Muscle layer of colon (tissue), 2 donors: Measurements from ENCODE around the gene DTNB.

Experiments used
- H3K27ac ChIP-seq: one replicate; pipeline ENCODE4 v1.7.0; 2013; ENCODE audit warnings: low read depth, mild to moderate bottlenecking, low read length, moderate library complexity
- H3K27me3 ChIP-seq, 2 donors: one replicate each; pipeline ENCODE4 v1.7.0; 2013; ENCODE audit warnings: low read length in 2 of 2, mild to moderate bottlenecking in 2 of 2; ENCODE audit not compliant: insufficient read depth in 2 of 2, control insufficient read depth in 1 of 2
- H3K36me3 ChIP-seq: one replicate; pipeline ENCODE4 v1.7.0; 2013; ENCODE audit warnings: mild to moderate bottlenecking, low read length; ENCODE audit not compliant: insufficient read depth
- H3K4me1 ChIP-seq: one replicate; pipeline ENCODE4 v1.7.0; 2013; ENCODE audit warnings: mild to moderate bottlenecking, low read length; ENCODE audit not compliant: insufficient read depth
- H3K4me3 ChIP-seq, 2 donors: one replicate each; pipeline ENCODE4 v1.7.0; 2013; ENCODE audit warnings: low read length in 2 of 2, low read depth in 1 of 2, mild to moderate bottlenecking in 1 of 2, moderate library complexity in 1 of 2
- H3K9ac ChIP-seq: one replicate; pipeline ENCODE4 v1.7.0; 2013; ENCODE audit warnings: low read length
- H3K9me3 ChIP-seq: one replicate; pipeline ENCODE4 v1.7.0; 2013; ENCODE audit warnings: mild to moderate bottlenecking, low read length
- donor health status: abdominal sarcoma.
- donor health status: Adenocarcinoma of cecum.

DTNB gene

DNA sequence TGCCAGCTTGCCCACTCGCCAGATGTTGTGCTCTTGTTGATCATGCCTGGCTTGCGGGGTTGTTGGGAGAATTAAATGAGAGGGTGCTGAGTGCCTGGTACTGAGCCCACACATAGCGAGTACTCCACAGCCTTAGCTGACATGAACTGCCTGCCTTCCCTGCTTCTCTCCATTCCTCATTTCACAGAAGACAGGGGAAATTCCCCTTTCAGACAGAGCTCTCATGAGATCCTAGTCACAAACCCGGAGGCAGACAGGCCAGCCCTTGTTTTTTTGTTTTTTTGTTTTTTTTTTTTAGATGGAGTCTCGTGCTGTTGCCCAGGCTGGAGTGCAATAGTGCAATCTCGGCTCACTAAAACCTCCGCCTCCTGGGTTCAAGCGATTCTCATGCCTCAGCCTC lies 314.5 kb downstream of the DTNB start:
- Histone ChIP-seq H3K36me3 (no peaks in the 10 kb centered on the region), H3K27ac (no peak overlapping the region), H3K27me3 (no peaks in the 10 kb centered on the region), H3K9ac (no peak overlapping the region), H3K4me1 (no peaks in the 10 kb centered on the region), H3K4me3 (no peak overlapping the region), H3K9me3 (no peaks in the 10 kb centered on the region)

DNA sequence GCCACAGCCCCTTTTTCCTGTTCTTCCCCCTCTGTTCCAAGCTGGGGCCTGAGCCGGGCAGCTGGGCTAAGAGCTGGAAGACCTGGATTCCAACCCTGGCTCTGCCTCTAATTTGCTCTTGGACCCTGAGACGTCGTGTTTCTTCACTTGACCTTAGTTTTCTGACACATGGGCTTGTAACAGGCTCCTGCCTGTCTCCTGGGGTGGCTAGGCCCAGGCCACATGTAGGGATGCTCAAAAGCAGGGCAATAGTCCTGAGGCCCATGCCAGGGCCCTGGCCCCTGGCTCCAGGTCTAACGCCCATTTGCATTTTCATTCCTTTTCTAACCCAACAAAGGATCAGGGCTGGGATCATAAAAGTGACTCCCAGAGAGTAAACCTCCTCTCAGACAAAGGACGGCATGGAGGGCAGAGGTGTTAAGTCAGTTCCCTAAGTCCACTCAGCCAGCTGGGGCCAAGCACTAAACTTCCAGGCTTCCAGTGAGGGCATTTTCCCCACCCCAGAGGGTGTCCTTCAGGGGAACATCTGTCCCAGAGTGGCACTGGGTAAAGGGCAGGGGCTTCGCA lies 315.0 kb downstream of the DTNB start:
- Histone ChIP-seq H3K9me3 (no peaks in the 10 kb centered on the region), H3K9ac (no peak overlapping the region), H3K27ac (no peak overlapping the region), H3K4me3 (no peak overlapping the region), H3K27me3 (no peaks in the 10 kb centered on the region), H3K4me1 (no peaks in the 10 kb centered on the region), H3K36me3 (no peaks in the 10 kb centered on the region)

DNA sequence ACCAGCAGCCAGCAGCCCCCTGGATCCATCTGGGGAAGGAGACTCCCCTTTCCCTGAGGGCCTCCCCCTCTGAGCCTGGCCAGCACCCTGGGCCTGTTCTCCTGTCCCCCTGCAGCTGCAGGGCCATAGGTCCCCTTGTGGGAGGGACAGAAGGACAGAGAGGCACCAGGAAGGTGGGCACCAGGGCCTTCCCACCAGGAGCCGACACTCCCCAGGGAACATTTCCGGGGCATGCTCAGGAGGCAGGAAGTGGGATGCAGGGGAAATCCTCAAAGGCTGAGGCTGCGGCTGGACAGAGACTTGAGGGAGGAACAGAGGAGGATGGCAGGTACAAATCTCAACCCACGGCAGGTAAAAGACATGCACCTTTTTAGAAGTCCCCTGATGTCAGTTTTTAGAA lies 317.3 kb downstream of the DTNB start:
- Histone ChIP-seq H3K27me3 (no peaks in the 10 kb centered on the region), H3K4me1 (no peaks in the 10 kb centered on the region), H3K9me3 (no peaks in the 10 kb centered on the region), H3K9ac (no peak overlapping the region), H3K27ac (no peak overlapping the region), H3K4me3 (no peak overlapping the region), H3K36me3 (no peaks in the 10 kb centered on the region)

DNA sequence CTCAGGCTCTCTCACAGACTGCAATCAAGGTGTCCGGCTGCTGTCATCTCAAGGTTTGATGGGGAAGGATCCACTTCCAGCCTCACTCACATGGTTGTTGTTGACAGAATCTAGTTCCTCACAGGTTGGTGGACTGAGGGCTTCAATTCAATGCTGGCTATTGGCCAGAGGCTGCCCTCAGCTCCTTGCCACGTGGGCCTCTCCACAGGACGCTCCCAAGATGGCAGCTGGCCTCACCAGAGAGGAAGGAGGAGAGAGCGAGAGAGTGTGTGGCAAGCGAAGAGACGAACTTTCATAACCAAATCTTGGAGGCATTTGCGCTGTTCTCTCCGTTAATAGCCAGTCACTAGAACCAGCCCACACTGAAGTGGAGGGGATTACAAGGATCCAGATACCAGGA lies 318.1 kb downstream of the DTNB start:
- Histone ChIP-seq H3K27me3 (no peaks in the 10 kb centered on the region), H3K27ac (no peak overlapping the region), H3K9ac (no peak overlapping the region), H3K4me3 (no peak overlapping the region), H3K36me3 (no peaks in the 10 kb centered on the region), H3K4me1 (no peaks in the 10 kb centered on the region), H3K9me3 (no peaks in the 10 kb centered on the region)

DNA sequence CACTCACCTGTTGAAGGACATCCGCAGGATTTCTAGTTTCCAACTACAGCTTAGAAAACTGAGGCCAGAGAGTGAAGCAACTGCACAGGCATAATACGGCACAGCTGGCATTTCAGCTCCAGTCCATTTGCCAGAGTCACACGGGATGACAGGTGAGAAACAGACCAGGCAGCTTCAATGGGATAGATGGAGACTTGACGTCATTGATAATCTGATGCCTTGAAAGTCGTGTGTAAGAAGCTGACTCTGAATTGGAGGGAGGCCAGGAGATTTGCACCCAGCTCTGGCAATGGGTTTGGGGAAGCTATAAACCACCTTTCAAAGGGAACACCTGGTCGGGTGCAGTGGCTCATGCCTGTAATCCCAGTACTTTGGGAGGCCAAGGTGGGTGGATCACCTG lies 319.3 kb downstream of the DTNB start:
- H3K27ac ChIP-seq = no peak overlapping the region
- H3K9ac ChIP-seq = no peak overlapping the region
- no peaks in the 10 kb centered on the region for H3K27me3 ChIP-seq
- no peak overlapping the region for H3K4me3 ChIP-seq
- no peaks in the 10 kb centered on the region for H3K9me3 ChIP-seq
- no peaks in the 10 kb centered on the region for H3K4me1 ChIP-seq
- H3K36me3 ChIP-seq = no peaks in the 10 kb centered on the region

DNA sequence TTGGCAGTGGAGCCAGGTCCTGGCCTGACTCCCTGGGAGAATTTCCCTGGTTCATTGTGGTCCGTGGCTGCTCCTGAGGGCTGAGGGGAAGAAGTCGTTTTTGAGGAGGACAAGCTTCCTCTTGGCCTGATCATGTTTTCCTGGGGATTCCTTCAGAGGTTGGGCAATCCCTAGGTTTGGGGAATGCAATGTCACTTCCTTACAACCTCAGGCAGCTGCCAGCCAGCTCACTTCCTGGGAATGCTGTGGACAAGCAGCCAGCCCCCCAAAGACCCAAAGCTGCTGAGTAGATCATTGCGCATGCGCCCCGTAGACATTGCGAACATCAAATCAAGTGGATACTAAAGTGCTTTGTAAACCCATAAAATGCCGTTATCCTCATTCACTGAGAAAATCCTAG lies 324.0 kb downstream of the DTNB start:
- no peak overlapping the region for H3K27ac ChIP-seq

DNA sequence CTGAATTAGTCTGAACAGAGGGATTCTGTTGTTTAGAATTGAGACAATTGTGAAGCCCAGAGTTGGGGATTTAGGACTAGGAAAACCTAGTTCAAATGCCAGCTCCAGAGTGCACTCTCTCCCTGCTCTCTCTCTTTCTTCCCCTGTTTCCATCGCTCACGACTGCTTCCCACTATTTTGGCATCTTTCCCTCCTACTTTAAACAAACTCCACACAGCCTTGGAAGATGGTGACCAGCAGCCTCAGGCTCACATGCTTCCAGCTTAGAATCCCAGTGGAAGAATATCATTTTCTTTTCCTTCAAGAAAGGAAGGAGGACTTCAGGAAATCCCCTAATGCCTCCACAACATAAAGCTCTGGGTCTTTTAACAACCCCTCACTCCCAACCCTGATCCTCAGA lies 325.5 kb downstream of the DTNB start:
- Histone ChIP-seq H3K4me1 (peaks cover 14% of the 10 kb centered on the region), H3K27ac (peak overlapping the region; percentile 28), H3K9me3 (no peaks in the 10 kb centered on the region), H3K36me3 (no peaks in the 10 kb centered on the region), H3K9ac (no peak overlapping the region), H3K4me3 (no peak overlapping the region), H3K27me3 (no peaks in the 10 kb centered on the region)

More for the DNA sequence above, 324.0 kb downstream of the DTNB start:
- Histone ChIP-seq H3K27me3 (no peaks in the 10 kb centered on the region), H3K9me3 (no peaks in the 10 kb centered on the region), H3K4me1 (peaks cover 13% of the 10 kb centered on the region), H3K4me3 (no peak overlapping the region), H3K36me3 (no peaks in the 10 kb centered on the region), H3K9ac (no peak overlapping the region)

DNA sequence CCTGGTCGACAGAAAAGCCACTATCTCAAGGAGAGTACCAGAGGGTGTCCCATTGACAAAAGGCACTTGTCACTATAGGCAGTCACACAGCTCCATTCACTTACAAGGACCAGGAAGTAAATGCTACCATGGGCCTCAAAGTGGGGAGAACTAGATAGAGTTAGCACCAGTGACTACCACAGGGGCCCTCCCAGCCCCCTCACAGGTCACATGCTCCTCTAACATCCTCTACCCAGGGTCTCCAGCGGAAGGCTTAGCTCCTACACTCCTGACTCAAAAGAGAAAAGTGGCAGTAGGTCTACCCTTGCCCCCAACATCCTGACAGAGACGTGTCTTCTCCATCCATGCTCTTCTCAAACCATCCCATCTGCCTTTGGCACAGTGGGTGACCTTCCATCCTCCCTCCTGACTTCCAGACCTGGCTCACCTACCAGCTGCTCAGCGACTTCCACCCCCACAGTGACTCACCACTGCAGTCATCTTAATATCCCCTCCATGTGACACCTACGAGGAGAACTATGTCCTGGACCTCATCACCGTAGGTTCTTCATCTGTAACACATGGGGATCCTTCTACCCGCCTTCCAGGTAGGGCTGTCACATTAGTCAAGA lies 326.1 kb downstream of the DTNB start:
- H3K36me3 ChIP-seq = no peaks in the 10 kb centered on the region
- H3K27ac ChIP-seq = no peak overlapping the region
- H3K27me3 ChIP-seq = no peaks in the 10 kb centered on the region
- peaks cover 18% of the 10 kb centered on the region for H3K4me1 ChIP-seq
- H3K9me3 ChIP-seq = no peaks in the 10 kb centered on the region
- H3K9ac ChIP-seq = no peak overlapping the region
- H3K4me3 ChIP-seq = no peak overlapping the region

DNA sequence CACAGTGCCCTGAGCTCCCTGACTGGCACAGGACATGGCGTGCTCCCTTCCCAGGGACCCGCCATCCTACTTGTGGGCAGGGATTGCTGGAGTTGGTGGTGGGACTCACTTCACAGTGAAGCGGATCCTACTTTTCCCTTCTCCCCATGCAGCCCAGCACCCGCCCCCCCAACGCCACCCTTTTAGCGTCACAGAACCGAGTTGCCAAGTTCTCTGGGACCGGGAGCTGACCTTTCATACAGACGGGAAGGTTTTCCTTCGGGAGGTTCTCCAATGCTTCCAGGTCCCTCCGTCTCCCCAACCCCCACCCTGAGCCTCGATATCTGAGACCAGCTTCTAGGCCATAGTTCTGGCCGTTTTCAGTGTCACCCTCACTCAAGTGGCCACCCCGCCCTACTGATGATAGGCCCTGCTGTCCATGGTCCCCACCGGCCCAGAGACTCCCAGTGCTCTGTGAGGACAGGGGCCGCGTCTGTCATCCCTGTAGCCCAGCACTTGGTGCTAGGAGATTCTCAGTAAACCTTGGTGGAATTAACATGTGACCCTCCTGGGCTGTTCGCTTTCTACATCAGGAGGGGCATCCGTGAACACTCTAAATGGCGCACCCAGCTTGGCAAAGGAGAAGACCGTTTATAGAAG lies 330.1 kb downstream of the DTNB start:
- Histone ChIP-seq H3K9me3 (no peaks in the 10 kb centered on the region), H3K27me3 (no peaks in the 10 kb centered on the region), H3K4me3 (no peak overlapping the region), H3K4me1 (peaks cover 34% of the 10 kb centered on the region), H3K9ac (no peak overlapping the region), H3K27ac (no peak overlapping the region), H3K36me3 (no peaks in the 10 kb centered on the region)

DNA sequence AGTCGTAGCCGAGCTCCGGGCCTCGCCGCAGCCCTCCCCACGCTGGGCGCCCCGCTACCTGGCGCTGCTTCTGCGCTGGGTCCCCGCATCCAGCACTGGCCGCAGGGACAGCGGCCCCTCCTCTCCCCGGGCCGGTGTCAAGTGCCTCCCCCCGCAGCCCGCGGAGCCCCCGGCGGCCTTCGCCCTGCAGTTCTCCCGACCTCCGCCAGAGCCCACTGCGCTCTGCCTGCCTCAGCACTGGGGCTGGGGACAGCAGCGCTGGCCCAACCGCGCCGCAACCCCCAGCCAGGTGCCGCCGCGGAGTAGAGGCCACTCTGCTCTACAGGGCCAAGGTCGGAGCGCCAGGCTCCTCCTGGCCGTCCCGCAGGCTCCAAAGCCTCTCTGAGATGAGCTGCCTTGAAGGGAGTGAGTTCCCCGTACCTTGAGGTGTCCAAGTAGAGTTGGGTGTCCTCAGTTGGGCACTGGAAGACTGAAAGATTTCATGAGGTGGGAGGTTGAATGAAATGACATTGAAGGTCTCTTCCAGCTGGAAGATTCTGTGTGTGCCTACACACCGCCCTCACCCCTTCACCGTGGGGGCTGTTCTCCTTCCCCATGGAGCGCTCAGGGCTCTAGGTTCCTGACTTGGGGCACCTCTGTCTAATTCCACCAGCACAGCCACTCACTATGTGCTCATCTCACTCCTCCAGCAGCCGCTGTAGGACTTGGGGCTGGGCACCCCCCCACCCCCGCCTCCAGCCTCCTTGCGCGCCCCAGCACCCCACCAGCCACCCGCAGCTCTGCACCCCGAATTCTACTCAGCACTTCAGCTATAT lies 330.8 kb downstream of the DTNB start:
- H3K9ac ChIP-seq = no peak overlapping the region

DNA sequence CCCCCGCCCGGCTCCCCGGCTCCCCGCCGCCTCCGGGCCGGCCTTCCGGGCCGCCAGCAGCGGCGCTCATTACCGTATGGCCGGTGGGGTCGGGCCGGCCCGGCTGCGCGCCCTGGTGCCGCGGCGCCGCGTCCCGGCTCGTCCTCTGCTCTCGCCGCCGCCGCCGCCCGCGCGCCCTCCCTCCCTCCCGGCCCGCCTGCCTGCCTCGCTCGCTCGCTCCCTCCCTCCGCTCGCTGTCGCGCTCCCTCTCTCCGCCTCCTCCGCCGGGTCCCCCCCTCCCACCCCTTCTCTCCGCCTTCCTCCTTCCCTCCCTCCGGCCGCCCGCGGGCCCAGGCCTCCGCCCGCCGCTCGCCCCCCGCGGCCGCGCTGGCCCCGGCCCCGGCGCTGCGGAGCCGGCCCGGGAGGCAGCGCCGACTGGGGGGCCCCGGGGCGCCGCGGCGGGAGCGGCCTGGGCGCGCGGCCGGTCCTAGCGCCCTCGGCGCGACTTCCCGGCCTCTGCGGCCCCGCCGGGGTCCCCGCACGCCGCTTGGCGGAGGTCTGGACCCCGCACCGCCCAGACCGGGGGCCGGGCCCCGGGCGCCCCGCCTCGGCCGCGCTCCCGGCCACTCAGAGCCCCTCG lies 331.5 kb downstream of the DTNB start, which contains the start of gene DNMT3A:
TSS of gene DNMT3A (minus strand) at position 173 of the 619 bp plus-strand sequence. CDS start 27,941 bp downstream, outside the sequence.
- H3K4me1 ChIP-seq = peaks cover 35% of the 10 kb centered on the region
- H3K9me3 ChIP-seq = no peaks in the 10 kb centered on the region
- peak within 1 kb of the TSS; percentile 27 to 68 for H3K4me3 ChIP-seq
- H3K27ac ChIP-seq = peak within 1 kb of the TSS; percentile 61
- no peak within 1 kb of the TSS for H3K9ac ChIP-seq
- H3K36me3 ChIP-seq = no peaks in the 10 kb centered on the region
- no peaks in the 10 kb centered on the region for H3K27me3 ChIP-seq

More for the DNA sequence above, 330.8 kb downstream of the DTNB start:
- peaks cover 34% of the 10 kb centered on the region for H3K4me1 ChIP-seq
- peak overlapping the region; percentile 61 for H3K27ac ChIP-seq
- no peaks in the 10 kb centered on the region for H3K36me3 ChIP-seq
- no peaks in the 10 kb centered on the region for H3K27me3 ChIP-seq
- H3K9me3 ChIP-seq = no peaks in the 10 kb centered on the region
- H3K4me3 ChIP-seq = peak overlapping the region; percentile 27 to 68
